Stimulated activated CD4-positive, alpha-beta T cell treated with anti-CD3 and anti-CD28 coated beads, Interleukin-4, amount 100 ng/mL, for 1 hour (primary cell): ENCODE measurements around the gene TANK.

ENCODE experiments used
- DNase-seq: peaks from one replicate; pipeline ENCODE4 v3.0.0-alpha.2; 2020

Gene TANK

DNA sequence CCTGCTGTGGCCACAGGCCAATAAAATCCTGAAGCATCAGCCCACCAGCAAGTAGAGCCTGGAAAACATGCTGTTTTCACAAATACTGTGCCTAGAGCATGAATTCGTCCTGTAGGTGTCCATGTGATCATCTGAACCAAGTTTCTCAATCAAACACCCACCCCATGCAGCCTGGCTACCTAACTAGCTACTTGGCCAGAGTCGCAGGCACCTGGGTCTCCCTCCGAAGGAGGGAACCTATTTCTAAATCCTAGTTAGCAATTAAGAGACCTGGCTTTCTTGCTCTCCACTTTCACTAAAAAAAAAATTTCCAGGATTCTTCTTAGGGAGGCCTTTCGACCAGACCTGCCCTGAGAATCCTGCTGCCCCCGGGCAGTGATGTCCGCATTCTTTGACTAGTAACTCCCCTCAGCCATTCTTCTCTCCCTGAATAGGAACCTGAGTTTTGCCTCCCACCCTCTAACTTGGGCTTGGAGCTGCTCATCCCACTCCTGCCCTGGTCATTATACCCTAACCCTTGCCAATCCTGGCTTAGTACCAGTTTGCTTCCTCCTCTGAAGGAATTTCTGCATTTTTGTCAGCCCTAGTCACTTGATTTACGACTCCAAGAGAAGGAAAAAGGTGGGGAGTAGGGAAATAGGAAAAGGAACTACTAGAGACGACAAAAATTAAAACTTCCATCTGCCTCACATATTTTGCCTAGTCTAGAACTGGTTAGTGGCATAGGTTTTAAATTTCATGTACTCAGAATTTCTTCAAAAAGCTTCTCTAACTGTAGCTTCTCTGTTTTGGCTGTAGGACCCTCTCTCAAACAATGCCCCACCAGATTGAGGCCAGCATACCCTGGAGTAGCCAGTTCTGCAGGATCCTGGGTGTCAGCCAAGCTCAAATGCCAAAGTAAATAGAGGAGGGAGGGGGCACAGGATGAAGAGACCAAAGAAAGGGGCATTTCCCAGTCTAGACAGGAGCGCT lies 25.4 kb upstream of the TANK start:
- no peak for DNase-seq

DNA sequence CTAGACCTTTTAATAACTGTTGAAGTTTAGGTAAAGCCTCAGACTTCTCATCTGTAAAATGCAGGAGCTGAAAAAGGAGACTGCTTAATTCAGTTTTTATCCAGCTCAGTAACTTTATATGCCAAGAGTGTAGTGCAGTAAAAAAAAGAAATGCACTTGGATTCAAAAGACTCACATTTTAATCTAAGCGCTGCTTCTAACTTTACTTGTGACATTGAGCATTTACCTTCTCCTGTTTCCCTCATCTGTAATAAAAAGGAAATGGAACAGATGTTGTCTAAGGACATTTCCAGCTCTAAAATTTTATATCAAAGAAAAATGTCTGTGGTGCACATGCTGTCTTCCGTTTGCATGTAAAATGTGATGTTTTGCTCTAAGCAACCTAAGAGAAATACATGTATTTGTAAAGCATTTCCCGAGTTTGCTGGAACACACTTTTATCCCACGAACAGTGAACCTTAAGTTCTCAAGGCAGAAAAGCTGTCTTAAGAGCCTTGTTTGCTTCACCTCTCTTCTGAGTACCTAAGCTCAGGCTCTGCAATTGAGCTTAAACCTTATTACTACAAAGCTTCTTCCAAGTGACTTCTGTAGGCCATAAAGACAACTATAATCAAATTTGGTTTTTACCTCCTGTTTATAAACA lies 24.2 kb upstream of the TANK start:
- no peak for DNase-seq

GRCh38 chr2:161136696-161137324 lies 23.4 kb upstream of the TANK start:
- DNase-seq = no peak

DNA sequence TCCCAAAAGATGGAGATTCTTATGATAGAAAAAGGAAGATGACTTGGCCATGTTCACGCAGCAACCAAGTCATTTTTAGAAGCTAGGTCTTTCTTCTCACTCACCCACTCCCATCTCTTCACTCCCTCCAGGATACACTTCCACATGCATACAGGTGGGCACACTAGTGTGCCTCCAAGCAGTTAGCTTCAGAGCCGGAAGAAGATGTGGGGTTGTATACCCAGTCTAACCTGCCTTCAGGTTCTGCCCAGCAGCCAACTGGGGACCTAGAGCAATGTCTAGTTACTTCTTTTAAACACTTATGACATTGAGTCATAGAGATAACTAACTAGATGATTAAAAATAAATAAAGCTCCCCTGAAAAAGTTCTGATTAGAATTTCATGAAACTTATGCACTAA lies 21.8 kb upstream of the TANK start:
- DNase-seq = no peak

DNA sequence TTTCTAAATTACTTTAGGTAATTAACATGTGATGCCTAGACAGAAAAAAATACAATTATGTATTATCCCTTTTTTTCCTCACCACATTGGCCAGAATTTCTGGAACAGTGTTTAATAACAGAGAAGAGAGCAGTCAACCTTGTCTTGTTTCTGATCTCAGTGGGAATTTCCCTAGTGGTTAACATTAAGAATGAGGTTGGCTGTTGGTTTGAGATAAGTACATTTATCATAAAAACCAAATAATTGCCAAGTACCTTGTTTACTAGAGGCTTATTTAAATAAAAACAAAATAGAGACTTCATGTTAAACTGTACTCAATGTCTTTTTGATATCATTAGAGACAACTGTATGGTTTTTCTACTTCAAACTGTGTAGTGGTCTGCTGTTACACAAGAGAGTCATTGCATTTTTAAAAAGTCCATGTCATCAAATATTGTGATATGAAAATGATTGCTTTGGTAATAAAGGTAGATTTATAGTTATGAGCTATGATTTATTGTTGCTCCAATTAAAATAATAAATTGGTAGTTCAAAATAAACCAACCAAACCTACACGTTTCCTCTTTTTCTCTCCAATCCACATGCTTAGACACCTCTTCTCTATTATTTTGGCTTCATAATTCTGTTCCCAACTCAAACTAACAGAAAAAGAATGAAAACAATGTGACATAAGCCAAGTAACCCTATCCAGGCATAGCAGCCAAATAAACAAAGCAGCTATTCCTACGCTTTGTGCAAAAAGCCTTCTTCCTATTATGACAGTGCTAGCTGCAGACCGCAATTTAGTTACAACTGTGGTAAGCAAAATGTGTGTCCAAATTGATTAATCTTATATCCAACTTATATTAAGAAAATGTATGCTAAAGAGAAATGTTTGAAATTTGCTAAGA lies 20.9 kb upstream of the TANK start:
- no peak for DNase-seq

GRCh38 chr2:161141033-161141432 lies 19.2 kb upstream of the TANK start:
- DNase-seq = no peak

GRCh38 chr2:161146209-161146775 lies 13.9 kb upstream of the TANK start:
- no peak for DNase-seq

DNA sequence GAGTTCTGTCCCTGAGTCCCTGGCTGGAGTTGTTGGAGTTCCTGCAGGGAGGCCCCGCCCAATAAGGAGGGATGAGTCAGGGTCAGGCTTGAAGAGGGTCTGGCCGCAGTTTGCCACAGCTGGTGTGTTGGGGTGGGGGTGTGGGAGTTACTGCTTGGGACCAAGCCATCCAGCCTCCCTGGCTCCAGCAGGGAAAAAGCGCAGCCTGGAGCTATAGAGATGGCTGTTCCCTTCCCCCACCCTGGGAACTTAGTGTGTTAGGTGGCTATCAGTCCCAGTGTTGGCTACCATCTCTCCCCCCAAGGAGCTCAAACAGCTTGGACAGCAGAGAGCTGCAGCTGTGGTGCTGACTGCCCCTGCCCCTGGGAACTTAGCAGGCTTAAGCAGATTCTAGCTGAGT lies 13.2 kb upstream of the TANK start:
- DNase-seq = no peak

DNA sequence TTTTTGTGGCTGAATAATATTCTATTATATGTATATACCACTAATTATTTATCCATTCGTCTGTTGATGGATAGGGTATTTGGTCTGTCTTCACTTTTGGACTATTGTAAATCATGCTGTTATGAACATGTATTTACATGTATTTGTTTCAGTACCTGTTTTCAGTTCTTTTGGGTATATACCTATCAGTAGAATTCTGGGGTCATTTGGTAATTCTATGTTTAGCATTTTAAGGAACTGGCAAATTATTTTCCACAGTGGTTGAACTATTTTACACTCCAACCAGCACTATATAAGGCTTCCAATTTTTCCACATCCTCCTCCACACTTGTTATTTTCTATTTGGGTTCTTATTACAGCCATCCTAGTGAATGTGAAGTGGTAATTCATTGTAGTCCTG lies 12.4 kb upstream of the TANK start:
- no peak for DNase-seq

DNA sequence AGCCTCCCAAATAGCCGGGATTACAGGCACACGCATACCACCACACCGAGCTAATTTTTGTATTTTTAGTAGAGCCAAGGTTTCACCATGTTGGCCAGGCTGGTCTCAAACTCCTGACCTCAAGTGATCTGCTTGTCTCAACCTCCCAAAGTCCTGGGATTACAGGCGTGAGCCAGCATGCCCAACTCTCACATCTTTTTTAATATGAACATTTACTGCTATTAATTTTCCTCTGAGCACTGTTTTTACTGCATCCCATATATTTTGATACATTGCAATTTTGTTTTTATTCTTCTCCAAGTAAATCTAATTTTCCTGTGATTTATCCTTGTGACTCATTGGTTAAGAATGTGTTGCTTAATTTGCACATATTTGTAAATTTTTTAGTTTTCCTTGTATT lies 9.5 kb upstream of the TANK start:
- DNase-seq = no peak

DNA sequence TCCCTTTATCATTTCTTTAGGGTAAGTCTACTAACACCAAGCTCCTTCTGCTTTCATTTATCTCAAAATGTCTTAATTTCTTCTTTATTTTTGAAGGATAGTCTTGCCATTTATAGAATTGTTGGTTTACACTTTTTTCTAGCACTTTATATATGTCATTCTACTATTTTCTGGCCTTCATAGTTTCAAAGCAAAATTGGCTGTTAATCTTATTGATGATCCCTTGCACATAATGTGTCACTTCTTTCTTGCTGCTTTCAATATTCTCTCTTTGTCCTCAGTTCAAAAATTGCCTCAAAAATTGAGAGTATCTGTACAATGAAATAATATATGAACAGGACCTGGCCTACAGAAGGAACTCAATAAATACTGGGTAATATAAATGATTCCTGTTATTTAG lies 7.9 kb upstream of the TANK start:
- no peak for DNase-seq

DNA sequence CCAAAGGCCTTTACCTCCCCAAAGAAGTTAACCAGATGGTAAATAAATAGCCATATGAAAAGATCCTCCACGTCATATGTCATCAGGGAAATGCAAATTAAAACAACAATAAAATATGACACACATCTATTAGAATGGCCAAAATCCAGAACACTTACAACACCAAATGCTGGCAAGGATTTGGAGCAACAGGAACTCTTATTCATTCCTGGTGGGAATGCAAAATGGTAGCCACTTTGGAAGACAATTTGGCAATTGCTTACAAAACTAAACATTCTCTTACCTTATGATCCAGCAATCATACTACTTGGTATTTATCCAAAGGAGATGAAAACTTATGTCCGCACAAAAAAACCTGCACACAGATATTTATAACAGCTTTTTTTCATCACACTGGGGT lies 1.3 kb upstream of the TANK start:
- no peak for DNase-seq

- no peak for DNase-seq
Measured at GRCh38 chr2:161159456-161160225, 587 bp upstream of the TANK start.

DNA sequence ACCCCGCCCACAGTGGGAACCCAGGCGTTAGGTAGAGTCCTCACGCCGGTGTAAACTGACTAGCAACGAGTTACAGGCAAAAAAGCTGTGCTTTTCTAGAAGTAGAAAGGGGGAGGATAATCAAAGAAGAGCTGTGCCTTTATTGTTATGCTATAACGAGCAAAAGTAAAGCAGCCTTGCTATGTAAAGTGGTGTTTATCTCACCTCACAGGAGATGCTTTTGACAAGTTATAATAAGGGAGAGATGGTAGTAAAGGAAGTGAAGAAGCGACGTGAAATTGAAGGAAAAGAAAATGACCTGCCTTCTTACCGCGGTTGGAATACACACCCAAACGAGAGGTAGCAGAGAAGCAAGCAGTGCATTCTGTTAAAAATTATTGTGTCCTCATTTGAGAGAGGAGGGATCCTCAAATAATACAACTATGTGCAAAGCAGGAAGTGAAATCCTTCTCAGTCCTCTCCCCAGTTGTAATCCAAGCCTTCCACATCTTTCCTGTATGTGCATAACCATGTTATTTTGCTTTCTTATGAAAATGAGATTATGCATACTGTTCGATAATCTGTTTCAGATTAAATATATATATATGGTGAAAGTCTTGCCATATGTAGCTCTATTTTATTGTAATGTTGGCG lies 962 bp downstream of the TANK start:
- DNase-seq = no peak

DNA sequence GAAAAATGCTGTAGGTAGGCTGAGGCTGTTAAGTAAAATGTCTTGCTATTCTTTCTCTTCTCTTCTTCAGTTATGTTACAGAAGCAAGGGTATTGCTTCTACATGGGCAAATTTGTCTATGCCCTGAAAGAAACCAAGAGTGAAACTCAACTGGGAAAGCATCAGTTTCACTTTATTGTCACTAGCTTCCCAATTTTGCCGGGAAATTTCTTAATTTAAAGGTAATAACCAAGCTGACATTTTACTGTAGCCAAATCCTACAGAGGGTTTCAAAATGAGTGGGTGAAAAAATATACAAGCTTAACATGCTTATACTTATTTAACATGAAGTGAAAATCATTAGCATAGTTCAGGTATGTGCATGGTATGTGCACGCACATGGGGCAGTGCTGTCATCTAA lies 3.2 kb downstream of the TANK start:
- DNase-seq = no peak

- DNase-seq = no peak
Measured at GRCh38 chr2:161164161-161164560, 3.9 kb downstream of the TANK start.

DNA sequence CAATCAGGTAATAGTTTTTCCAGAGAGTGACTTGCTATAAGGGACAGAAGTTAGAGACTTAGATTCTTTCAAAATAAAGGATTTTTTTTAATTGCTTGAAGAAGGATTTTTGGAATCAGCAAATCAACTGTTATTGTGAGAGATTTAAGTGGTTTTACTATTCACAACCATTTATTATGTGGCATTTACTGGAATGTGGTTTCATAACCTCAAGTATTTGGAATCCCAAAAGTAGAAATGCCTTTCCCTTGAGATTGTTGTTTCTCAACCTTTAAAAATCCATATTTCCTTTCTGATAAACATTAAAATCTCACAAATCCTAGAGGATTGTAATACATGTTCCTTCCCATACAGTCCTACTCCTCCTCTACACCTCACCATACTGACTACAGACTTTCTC lies 5.0 kb downstream of the TANK start:
- DNase-seq = no peak

GRCh38 chr2:161165811-161166210 lies 5.6 kb downstream of the TANK start:
- DNase-seq = no peak

DNA sequence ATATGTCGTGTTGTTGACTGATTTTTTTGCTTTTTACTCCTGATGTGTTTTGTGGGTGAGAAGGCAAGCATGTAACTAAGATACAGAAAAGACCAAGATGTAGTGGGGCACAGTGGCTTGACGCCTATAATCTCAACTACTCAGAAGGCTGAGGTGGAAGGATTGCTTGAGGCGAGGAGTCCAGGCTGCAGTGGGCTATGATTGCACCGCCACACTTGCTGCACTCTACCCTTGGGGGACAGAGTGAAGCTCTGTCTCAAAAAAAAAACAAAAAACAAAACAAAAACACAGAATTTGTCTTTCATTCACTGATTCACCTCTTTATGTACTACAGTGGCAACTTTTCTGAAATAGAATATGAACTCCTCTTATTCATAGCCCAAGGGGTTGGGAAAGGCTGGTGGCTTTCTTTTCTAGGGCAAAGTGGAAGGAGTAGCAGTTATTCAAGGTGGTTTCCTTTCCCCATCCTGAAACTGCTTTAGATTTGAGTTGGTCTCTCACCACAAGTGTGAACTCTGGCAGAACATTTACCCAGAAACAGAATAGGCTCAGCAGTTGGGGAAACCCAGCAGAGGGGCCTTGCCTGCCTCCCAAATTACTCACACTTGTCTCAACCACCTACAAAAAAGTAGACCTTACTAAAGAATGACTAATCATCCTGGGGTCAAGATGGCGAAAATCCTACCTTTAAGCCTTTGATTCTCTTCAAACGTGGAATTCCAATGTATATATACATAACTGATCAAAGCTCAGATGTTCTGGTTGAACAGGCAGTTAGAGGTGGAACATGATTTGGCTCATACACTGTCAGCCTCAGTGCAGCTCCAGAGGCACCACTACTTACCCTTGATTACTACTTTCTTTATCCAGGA lies 6.5 kb downstream of the TANK start:
- DNase-seq = peak; percentile 54

GRCh38 chr2:161169335-161169734 lies 9.1 kb downstream of the TANK start:
- no peak for DNase-seq
